GM20000 (cell line): Measurements from ENCODE around the gene PTPRG.

Experiments
- DNase-seq: peaks from one replicate; pipeline ENCODE4 v3.0.0; 2012; ENCODE audit warnings: low spot score
- CTCF ChIP-seq: IDR thresholded peaks from 2 replicates; pipeline ENCODE4 v1.5.1; 2012; ENCODE audit warnings: mild to moderate bottlenecking, control low read depth; ENCODE audit errors: extremely low read depth, missing control alignments

PTPRG gene

DNA sequence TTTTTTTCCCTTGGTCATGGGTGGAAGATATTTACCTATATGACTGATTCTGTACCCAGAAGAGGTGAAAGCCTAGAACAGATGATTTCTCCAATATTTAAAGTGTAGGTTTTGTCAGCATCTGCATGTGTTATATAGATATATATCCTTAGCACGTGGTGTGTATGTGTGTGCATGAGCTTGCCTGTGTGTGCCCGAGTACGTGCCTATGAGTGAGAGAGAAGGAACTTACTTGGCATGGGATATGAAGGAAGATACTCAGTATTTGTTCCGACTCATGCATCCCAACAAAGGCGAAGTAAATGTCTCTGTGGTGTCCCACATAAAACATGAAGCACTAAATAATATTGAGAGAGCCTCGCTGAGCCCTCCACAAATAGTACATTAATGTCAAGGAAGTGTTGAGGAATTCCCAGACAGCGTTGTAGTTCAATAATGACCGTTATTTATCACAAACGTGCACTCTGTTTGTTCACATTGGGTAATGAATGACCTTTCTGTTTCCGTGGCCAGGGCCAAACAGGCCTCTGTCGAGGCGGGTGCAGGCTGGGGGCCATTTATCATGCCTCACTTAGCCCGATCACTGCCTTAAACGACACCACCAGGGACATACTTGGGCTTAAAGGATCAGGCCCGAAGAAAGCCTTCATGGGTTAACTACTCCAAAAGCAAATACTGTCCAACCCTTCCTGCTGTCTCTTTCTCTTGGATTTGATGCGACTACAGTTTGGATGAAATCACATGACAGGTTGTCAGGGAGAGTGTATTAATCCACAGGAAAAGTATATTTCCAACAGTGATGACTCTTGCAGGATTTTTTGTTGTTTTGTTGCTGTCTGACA lies 267.7 kb downstream of the PTPRG start:
- DNase-seq: no peak
- no peak for TF ChIP-seq CTCF

- no peak for TF ChIP-seq CTCF
- no peak for DNase-seq
These were observed 268.5 kb downstream of the PTPRG start for GRCh38 chr3:61829722-61830350.

- TF ChIP-seq CTCF: no peak
- no peak for DNase-seq
These were observed 270.6 kb downstream of the PTPRG start for GRCh38 chr3:61831973-61832372.

- no peak for DNase-seq
- no peak for TF ChIP-seq CTCF
These were observed 271.2 kb downstream of the PTPRG start for GRCh38 chr3:61832375-61833229.

DNA sequence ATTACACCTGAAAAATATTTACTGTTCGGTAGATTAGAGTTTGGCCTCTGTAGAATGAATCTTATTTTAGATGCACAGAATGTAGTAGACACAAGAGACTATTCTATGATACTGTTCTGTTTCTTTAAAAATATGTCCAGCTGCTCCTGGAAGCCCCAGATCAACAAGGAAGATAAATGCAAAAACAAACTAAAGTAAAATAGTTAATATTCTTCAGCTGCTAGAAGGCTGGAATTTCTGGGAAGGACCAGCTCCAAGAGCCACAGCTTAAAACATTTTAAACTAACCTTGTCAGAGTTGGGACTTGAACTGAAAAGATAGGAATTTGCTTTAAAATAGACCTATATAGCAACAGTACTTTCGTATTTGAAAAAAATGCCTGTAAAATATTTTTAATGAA lies 277.9 kb downstream of the PTPRG start:
- no peak for DNase-seq
- TF ChIP-seq CTCF: no peak

DNA sequence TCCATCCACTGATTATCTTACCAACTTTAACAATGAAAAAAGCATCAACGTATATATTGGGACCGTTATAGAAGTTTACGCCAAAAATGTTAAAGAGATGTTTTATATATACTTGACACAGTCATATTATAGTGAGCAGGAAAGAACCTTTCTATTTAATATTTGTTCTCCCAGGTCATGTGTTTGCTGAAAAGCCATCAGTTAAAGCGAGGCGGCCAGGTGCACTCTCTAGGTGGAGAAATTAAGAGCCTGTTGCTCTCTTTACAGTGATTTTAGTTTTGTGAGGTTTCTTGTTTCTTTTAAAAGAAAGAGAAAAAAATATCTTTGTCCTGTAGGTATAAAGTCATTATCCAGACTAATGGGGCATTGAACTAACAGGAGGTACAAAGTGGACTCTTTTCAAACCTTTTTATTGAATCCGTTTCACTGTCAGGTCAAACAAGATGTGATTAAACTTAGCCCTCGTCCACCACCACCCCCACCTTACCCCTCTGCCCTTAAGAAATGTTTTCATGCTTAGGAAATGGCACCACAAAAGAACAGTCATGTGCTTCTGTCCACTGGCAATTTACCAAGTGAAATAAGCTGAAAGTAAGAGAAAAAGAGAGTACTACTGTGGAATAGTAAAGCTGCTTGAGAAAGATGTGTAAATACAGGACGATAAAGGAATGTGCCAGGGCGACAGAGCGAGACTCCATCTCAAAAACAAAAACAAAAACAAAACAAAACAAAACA lies 279.9 kb downstream of the PTPRG start:
- TF ChIP-seq CTCF: no peak
- DNase-seq: no peak
